HG03135 (cell line): ENCODE measurements around the gene RBBP8NL.

Source experiments
- ATAC-seq: cut with Tn5 transposase; IDR thresholded peaks from one replicate; pipeline ENCODE4 v1.9.1; 2021; ENCODE audit warnings: mild to moderate bottlenecking, moderate library complexity; ENCODE audit not compliant: unreplicated experiment

Gene RBBP8NL

GRCh38 chr20:62423326-62423706 lies 4.0 kb downstream of the RBBP8NL start:
- no peak for ATAC-seq

DNA sequence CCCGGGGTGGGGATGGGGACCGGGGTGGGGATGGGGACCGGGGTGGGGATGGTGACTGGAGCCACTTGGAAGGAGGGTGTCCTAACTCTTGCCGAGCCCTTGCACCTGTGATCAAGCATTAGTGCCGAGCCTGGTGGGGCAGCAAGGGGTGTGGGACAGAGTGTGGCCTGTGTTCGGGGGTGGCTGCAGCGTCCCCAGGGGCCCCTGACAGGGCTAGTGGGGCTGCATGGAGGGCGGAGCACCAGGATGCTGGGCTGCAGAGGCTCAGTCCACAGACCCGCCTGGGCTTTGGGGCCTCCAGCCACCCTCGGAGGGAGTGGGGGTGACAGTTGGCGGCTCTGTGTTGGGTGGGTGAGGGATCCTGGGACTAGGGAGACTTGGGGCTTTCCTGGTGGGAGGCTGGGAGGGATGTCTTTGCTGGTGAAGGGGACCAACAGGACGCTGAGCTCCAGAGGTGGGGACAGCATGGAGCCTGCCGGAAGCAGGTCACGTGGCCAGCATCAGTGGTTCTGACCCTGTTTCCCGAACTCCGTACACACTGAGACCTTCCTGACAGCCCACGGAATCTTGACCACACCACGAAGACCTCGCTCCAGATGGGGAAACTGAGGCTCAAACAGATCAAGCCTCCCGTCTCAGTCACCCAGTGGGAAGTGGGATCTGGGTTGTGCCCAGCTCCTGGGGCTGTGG lies 4.6 kb downstream of the RBBP8NL start:
- ATAC-seq, result no peak

DNA sequence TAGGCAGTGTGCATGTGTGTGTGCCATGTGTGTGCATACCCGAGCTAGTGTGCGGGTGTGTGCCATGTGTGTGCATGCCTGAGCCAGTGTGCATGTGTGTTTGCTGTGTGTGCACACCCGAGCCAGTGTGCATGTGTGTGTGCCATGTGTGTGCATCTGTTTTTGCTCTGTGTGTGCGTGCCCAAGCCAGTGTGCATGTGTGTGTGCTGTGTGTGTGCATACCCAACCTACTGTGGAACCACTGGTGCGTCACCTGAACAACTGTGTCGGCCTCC lies 5.7 kb downstream of the RBBP8NL start:
- ATAC-seq, result no peak

DNA sequence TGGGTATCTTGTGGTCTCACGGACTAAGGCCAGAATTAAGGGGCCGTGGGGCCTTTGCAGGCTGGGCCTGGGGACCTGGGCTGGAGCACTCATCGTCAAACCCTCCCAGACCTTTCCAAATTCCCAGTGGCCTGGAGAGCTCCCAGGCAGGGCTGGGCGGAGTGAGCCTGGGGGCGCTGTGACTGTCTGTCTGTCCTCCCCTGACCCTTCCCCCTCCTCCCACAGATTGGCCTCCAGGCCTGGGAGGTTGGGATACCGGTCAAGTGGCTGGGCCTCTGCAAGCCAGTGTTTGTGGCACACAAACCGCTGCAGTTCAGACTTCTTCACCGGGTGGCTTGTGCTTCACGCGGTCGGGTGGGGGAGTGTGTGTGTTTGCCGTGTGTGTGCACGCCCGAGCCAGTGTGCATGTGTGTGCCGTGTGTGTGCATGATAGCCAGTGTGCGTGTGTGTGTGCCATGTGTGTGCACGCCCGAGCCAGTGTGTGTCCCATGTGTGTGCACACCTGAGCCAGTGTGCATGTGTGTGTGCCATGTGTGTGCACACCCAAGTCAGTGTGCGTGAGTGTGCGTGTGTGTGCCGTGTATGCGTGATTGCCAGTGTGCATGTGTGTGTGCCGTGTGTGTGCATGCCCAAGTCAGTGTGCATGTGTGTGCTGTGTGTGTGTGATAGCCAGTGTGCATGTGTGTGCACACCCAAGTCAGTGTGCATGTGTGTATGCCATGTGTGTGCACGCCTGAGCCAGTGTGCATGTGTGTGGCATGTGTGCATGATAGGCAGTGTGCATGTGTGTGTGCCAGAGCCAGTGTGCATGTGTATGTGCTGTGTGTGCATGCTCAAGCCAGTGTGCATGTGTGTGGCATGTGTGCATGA lies 6.3 kb downstream of the RBBP8NL start:
- ATAC-seq, result no peak

- no peak for ATAC-seq
Observed at GRCh38 chr20:62419759-62420158, 7.6 kb downstream of the RBBP8NL start.

DNA sequence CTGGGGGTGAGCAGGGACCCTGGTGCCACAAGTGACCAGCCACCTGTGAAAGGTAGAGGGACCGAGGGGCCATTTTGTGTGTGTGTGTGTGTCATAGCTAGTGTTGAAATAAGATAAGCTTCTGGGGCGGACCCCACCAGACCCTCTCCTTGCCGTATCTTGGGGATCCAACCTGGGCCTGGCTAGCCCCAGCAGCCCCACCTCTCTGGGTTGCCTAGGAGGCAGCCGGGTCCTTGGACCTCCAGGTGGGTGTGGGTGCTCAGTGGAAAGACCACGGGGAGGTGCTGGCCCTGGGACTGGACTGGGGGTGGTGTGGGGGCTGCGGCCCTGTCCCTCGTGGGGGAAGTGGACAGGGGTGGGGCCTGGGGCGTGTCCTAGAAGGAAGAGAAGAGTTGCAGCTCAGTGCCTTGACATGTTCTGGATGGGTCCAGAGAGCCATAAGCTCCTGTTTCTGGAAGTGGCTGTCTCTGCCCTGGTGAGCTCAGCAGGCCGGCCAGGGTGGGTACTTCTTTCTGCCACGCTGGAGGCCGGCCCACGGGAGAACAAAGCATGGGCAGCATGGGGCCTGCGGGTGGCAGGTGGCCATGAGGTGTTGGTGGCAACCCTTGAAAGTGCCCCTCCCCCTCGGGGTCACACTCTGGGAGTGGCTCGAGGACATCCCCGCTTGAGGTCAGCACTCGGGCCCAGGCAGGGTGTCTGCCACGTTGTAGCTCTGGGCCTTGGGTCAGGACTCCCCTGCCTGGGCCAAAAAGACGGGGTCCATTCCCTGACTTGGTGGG lies 8.4 kb downstream of the RBBP8NL start:
- no peak for ATAC-seq

DNA sequence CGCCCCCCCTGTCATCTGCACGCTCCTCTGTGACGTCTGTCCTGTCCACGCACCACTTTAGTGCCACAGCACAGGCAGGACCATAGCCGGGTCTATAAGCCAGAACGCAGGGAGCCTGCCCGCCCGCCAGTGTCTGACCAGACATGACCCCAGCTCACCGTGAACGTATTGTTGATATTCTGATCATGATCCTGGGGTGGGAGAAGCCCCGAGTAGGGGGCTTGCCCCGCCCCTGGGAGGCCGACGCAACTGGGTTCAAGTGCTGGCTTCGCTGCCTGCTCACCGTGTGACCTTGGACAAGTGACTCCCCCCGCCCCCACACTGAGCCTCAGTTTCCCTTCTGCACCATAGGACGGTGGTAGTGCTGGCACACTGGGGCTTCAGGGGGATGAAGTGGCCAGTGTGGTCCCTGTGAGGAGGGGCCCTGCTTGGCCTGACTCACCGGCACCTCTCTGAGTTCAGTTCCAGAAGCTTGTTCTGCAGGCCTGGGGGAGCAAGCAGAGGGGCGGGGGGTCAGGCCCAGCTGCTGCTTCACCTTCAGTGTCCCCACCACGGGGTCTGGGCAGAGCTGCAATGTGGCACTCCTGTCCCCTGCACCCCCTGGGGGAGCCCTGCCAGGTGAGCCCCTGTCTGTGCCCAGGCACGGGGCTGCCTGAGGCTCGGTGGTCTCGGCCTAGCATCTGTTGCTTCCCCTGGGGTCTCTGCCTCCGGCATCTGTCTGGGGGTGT lies 9.2 kb downstream of the RBBP8NL start:
- no peak for ATAC-seq

- no peak for ATAC-seq
Observed at GRCh38 chr20:62416651-62417637, 10.4 kb downstream of the RBBP8NL start.

DNA sequence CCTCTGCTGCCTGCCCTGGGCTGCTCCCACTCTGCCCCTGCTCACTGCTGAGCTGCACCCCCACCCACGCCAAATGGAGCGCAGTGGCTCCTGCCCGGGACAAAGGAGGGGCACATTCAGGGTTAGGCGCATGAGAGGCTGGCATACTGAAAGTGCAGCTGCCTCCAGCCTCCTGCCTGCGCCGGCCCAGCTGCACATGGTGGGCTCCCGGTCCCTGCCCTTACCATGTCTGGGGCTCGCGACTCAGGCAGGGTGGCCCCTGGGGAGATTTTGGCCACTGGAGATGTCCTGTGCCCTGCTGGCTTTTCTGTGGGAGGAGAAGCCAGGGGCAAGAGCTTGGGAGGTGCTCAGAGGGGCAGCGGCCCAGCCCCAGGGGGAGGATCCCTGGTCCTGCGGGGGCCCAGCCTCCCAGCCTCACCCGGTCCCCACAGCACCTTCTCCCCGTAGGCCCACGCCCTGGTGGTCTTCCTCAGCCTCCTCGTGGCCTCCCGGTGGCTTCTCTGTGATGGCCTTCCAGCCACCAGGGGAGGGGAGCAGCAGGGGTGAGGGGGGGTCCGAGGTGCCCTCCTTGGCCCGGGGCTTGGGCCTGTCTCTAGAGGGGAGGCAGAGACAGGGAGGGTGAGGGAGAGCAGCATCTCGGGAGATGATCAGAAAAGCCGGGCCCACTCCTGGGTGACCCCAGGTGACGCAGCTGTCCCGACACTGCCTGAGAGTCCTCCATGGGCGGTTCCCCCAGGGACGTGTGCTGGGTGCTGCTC lies 11.8 kb downstream of the RBBP8NL start:
- ATAC-seq, result no peak

DNA sequence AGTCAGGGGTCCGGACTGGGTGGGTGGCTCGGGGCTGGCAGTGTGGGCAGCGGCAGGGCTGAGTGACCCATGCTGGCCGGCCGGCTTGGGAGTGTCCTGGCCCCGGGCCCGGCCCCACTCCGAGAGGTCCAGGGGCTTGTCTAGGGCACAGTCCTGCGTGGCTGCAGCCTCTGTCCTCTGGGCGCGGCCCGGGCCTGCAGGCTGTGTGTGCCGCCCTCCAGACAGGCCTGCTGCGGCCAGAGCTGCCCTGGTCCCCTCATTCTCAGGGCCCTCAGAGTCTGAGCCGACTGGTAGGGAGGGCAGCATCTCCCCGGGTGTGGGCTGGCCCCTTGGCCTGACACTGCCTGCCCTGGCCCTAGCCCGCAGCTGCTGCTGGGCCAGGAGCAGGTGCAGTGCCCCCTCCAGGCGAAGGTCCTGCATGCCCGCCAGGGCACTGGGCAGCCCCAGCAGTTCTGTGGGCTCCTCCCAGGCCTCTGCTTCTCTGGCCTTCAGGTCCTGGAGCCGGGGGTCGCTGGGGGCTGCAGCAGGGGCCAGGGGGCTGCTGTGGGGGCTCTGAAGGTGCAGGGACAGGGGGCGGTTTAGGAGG lies 13.3 kb downstream of the RBBP8NL start:
- ATAC-seq, result no peak

DNA sequence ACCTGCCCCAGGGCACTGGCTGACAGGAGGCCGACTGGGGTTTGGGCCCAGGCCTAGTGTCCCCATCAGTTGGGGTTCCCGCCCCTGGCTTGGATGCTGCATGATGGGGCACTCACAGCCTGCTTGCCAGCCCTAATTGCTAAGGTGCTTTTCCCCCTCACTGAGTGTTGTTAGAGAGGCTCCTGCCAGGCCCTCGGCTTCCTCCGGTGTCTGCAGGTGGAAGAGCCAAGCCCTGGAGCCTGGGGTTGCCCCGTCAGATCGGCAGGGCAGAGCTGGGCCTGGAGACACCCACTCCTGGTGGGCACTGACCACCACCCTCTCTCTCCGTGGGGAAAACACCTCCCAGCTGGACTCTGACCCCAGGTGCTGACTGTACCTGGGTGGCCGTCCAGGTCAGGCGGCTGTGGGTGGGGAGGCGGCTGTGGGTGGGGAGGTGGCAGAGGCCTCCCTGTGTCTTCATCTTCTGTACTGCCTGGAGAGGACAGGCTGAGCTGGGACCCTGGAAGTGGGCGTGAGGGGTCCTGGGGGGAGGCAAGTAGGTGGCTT lies 14.2 kb downstream of the RBBP8NL start:
- ATAC-seq, result no peak

DNA sequence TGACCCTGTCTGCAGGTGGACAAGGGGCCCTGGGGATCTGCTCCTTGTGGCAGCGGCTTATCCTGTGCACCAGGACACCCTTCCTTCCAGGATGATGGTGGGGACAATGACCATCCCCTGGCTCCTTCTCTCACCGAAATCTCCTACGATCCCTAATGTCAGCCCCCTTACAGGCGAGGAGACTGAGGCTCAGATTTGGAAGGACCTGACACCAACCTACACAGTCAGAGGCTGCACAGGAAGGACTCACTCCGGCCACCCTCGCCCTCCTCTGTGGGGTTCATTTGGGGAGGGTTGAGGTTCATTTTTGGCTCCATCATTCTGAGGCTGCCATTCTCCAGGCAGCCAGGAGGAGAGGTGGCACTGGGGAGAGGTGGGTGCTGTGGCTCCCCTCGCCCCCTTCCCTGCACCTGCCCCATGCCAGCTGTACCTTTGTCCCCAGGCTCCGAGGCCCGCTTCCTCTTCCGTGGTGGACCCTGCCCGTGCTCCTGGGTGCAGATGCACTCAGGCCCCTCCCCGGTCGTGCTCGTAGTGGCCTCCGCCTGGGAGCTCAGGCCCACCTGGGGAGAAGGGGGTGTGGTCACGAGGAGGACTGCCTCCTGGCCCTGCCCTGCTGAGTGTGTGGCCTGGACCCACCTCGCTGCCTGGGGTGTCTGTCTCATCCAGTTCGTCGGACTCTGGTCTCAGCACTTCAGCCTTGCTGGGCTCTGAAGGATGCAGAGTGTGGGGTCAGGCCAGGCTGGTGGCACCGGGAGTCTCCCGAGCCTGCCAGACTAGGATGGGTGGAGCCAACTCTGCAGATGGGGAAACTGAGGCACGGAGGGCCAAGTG lies 14.9 kb downstream of the RBBP8NL start:
- ATAC-seq, result no peak

- no peak for ATAC-seq
Observed at GRCh38 chr20:62411479-62412193, 15.7 kb downstream of the RBBP8NL start.

DNA sequence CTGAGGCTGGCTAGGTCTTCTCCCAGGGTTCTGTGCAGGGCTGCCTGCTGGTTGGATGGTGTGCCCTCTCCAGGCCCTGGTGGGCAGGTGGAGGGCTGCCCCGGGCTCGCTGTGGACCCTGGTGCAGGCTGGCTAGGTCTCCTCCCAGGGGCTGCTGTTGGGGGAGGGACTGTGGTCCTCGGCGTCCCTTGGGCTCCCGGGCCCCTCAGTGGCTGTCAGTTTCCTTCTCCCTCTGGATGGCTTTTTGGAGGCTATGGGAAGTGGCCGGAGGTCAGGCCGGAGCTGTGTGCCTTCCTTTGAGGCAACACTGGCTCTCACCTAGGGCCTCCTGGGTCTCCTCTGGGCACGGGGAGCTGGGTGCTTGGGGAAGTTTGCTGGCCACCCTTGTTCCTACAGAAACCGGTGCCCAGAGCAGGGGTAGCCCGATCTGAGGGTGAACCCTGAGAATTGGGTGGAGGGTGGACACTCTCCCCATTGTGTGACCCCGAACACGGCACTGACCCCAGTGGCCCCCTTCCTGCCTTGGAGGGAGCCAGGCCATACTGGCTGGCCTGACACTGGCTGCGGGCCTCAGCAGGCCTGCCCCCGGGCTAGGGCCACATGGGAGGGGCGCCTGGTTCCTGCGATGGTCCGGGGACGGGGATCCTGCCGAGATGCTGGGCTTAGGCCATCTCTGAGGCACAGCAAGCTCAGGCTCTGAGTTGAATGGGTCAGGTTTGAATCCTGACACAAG lies 16.4 kb downstream of the RBBP8NL start:
- ATAC-seq, result no peak

DNA sequence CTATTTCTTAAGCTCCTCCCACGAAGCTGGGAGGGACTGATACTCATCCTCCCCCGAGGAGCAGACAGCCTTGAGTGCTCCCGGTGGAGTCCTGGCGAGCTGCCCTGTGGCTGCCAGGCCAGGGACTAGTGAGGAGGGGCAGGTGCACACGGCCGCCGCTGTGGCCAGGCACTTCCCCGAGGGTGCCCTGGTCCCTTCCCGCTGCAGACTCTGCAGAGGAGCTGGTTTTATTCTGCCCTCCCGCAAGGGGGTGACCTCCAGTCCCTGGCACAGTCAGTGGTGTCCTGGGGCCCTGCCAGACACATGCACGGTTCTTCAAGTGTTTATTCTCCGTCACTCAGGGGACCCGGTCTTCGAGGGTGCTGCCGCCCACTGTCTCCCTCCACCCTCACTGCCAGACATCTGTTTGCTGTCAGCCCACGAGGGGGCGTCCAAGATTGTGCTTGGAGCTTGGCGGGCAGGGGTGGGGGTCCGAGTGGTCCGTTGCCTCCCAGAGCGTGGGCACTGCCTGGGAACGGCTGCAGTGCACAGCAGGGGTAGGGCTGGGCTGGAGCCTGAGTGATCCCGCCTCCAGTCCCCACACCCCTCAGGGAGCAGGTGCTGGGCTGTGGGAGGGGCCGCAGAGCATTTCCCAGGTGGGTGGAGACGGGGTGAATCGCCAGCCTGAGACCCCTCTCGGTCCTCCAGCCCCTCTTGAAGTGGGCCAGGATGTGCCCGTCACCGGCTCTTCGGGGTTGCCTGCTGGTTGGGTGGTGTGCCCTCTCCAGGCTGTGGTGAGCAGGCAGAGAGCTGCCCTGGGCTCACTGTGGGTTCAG lies 17.2 kb downstream of the RBBP8NL start:
- ATAC-seq, result no peak
